PC-3 (cell line): ENCODE measurements around the gene SOST. TPM values are rescaled to one million over a fixed set of nuclear protein-coding genes. Genes with fewer than 3 reads are reported as not detected.

Experiments used
- ATAC-seq: fragments of 200-7000 bp; cut with Tn5 transposase; 2 replicates; pipeline ENCODE4 v1.9.1; 2020; ENCODE audit warnings: mild to moderate bottlenecking, moderate library complexity
- BruUV-seq: library from RNA; stranded (reverse); fragments of 400-500 nt; replicated peaks from 2 replicates; lab custom pipeline; 2021; lab: Mats Ljungman, UMichigan
- CTCF ChIA-PET: fragments of 300-600 bp; sonication (Branson Sonifier 250); formaldehyde crosslinking; loops from one replicate; lab custom pipeline; 2022; ENCODE audit warnings: antibody characterized with exemption; lab: Charles Lee
- POLR2A ChIA-PET: fragments of 300-600 bp; sonication (Branson Sonifier 250); formaldehyde crosslinking; loops from one replicate; lab custom pipeline; 2022; ENCODE audit warnings: antibody characterized with exemption; ENCODE audit not compliant: unreplicated experiment; lab: Charles Lee
- DNase-seq: peaks from one replicate; pipeline ENCODE4 v3.0.0-alpha.2; 2015
- H2AFZ ChIP-seq: fragments of 300-600 bp; sonication (generic); 2 replicates; pipeline ENCODE4 v1.6.0; 2016; ENCODE audit warnings: antibody characterized with exemption, low read length
- H3F3A ChIP-seq: fragments of 300-600 bp; sonication (generic); one replicate; pipeline ENCODE4 v1.6.0; 2017; ENCODE audit warnings: antibody characterized with exemption, low read length, control low read depth, mild to moderate bottlenecking; ENCODE audit not compliant: unreplicated experiment
- H3K27ac ChIP-seq: fragments of 300-600 bp; sonication (generic); 2 replicates; pipeline ENCODE4 v1.5.1; 2016; ENCODE audit warnings: mild to moderate bottlenecking, low read length
- H3K27me3 ChIP-seq: fragments of 300-600 bp; sonication (generic); 2 replicates; pipeline ENCODE4 v1.6.1; 2016; ENCODE audit warnings: low read length, mixed read lengths
- H3K36me3 ChIP-seq: fragments of 300-600 bp; sonication (generic); 2 replicates; pipeline ENCODE4 v1.6.1; 2016; ENCODE audit warnings: low read depth, mixed run types, low read length, mixed read lengths
- H3K4me1 ChIP-seq: fragments of 300-600 bp; sonication (generic); 2 replicates; pipeline ENCODE4 v1.5.1; 2016; ENCODE audit warnings: low read length; ENCODE audit not compliant: insufficient read depth
- H3K4me2 ChIP-seq: fragments of 300-600 bp; sonication (generic); 2 replicates; pipeline ENCODE4 v1.6.0; 2016; ENCODE audit warnings: low read length
- H3K4me3 ChIP-seq: fragments of 300-600 bp; sonication (generic); 2 replicates; pipeline ENCODE4 v1.5.1; 2016; ENCODE audit warnings: mild to moderate bottlenecking, low read length, mixed read lengths
- H3K79me2 ChIP-seq: fragments of 300-600 bp; sonication (generic); 2 replicates; pipeline ENCODE4 v1.6.1; 2017; ENCODE audit warnings: low read length, mixed read lengths
- H3K9ac ChIP-seq: fragments of 300-600 bp; sonication (generic); 2 replicates; pipeline ENCODE4 v1.6.0; 2016; ENCODE audit warnings: mild to moderate bottlenecking, low read length
- H3K9me2 ChIP-seq: fragments of 300-600 bp; sonication (generic); replicated peaks from 2 replicates; pipeline ENCODE4 v1.6.1; 2016; ENCODE audit warnings: mixed run types, low read length, mixed read lengths
- H3K9me3 ChIP-seq: fragments of 300-600 bp; sonication (generic); 2 replicates; pipeline ENCODE4 v1.6.1; 2016; ENCODE audit warnings: low read length, mixed read lengths
- H4K20me1 ChIP-seq: fragments of 300-600 bp; sonication (generic); 2 replicates; pipeline ENCODE4 v1.6.1; 2016; ENCODE audit warnings: low read length, mixed read lengths
- CTCF ChIP-seq: fragments of 300-600 bp; sonication (generic); conservative IDR thresholded peaks from 2 replicates; pipeline ENCODE4 v1.5.1; 2017; ENCODE audit warnings: antibody characterized with exemption, low read depth, mild to moderate bottlenecking, low read length
- EZH2 ChIP-seq: fragments of 300-600 bp; sonication (generic); IDR thresholded peaks from one replicate; pipeline ENCODE4 v1.6.1; 2017; ENCODE audit warnings: antibody characterized with exemption, mild to moderate bottlenecking, low read length; ENCODE audit not compliant: unreplicated experiment
- intact Hi-C: fragments of 100-400 bp; cut with micrococcal nuclease; formaldehyde crosslinking; loops from 2 replicates; pipeline ENCODE4 v1.9.0; 2023
- total RNA-seq: library from RNA; depleted of rRNA; stranded (reverse); fragments of >200 nt; gene quantifications from 2 replicates; pipeline ENCODE4 v1.2.3, GENCODE V29; 2014

The SOST gene
- total RNA-seq, 1 experiment from 2014 or later = not detected

GRCh38 chr17:43766413-43767052 lies 7.9 kb upstream of the SOST start:
- H3K36me3 ChIP-seq = peaks cover 13% of the 10 kb centered on the region; the same call in 1 of the 2 replicates
- no peak overlapping the region for H2AFZ ChIP-seq
- H3K9me2 ChIP-seq = no peaks in the 10 kb centered on the region
- H4K20me1 ChIP-seq = no peaks in the 10 kb centered on the region
- H3K9me3 ChIP-seq = no peaks in the 10 kb centered on the region
- no TSS peak for BruUV-seq
- ATAC-seq = peak; percentile 63
- CTCF ChIA-PET = interaction anchor here (0.7 to 1.3 kb wide), 3 partner anchors 9 to 82 kb away, joined by 3 to 5 read pairs (median 4); no protein-coding TSS in a partner anchor
- H3K27ac ChIP-seq = no peak overlapping the region
- H3K27me3 ChIP-seq = no peaks in the 10 kb centered on the region
- no peak overlapping the region for H3K4me3 ChIP-seq
- peak; percentile 78 for DNase-seq
- H3F3A ChIP-seq = no peaks in the 10 kb centered on the region
- TF ChIP-seq EZH2 (no peak), CTCF (peak; percentile 98)
- intact Hi-C loops = loop anchor here (1.0 kb wide), 1 partner anchor 80 kb away; no protein-coding TSS in a partner anchor
- H3K9ac ChIP-seq = no peak overlapping the region
- no peaks in the 10 kb centered on the region for H3K79me2 ChIP-seq
- POLR2A ChIA-PET = interaction anchor here (0.5 kb wide), 1 partner anchor 14 kb away, joined by 17 read pairs; the partner anchor contains the start of gene CFAP97D1
- no peaks in the 10 kb centered on the region for H3K4me1 ChIP-seq
- no peak overlapping the region for H3K4me2 ChIP-seq

GRCh38 chr17:43760254-43760852 lies 1.8 kb upstream of the SOST start:
- no peak overlapping the region for H3K4me3 ChIP-seq
- ChIA-PET CTCF (interaction anchor here (0.6 to 3.3 kb wide), 5 partner anchors 66 to 86 kb away, joined by 3 to 36 read pairs (median 4); no protein-coding TSS in a partner anchor), POLR2A (no interaction called here)
- DNase-seq = peak; percentile 98
- H3K27ac ChIP-seq = no peak overlapping the region
- H4K20me1 ChIP-seq = no peaks in the 10 kb centered on the region
- BruUV-seq = no TSS peak
- H3K36me3 ChIP-seq = no peaks in the 10 kb centered on the region
- TF ChIP-seq EZH2 = no peak
- TF ChIP-seq CTCF = peak; percentile 100
- intact Hi-C loops = loop anchor here (1.0 to 5.0 kb wide), 2 partner anchors 66 to 183 kb away; no protein-coding TSS in a partner anchor
- no peaks in the 10 kb centered on the region for H3F3A ChIP-seq
- no peaks in the 10 kb centered on the region for H3K79me2 ChIP-seq
- H3K9me2 ChIP-seq = no peaks in the 10 kb centered on the region
- H3K9ac ChIP-seq = no peak overlapping the region
- peaks cover 11% of the 10 kb centered on the region; the same call in 1 of the 2 replicates for H3K4me1 ChIP-seq
- peak; percentile 92 for ATAC-seq
- H2AFZ ChIP-seq = no peak overlapping the region
- peak overlapping the region; percentile 4; the same call in 1 of the 2 replicates for H3K4me2 ChIP-seq
- no peaks in the 10 kb centered on the region for H3K27me3 ChIP-seq
- no peaks in the 10 kb centered on the region for H3K9me3 ChIP-seq
